NT2/D1 (cell line): Measurements from ENCODE around the gene RBM39.
"Not testable (repeated sequence)": the region's sequence is repeated elsewhere in the genome, so short reads cannot be mapped to it uniquely, and the experiment has no call there.

Source experiments
- DNase-seq: peaks from one replicate; pipeline ENCODE4 v3.0.0-alpha.2; 2011; ENCODE audit warnings: low read depth, low spot score
- H3K27me3 ChIP-seq: 2 replicates; pipeline ENCODE4 v1.6.0; 2011; ENCODE audit warnings: mild to moderate bottlenecking; ENCODE audit not compliant: insufficient read length, insufficient read depth
- H3K36me3 ChIP-seq: 2 replicates; pipeline ENCODE4 v1.6.1; 2011; ENCODE audit warnings: mild to moderate bottlenecking, low read length, mixed read lengths; ENCODE audit not compliant: insufficient read depth, insufficient read length
- H3K4me1 ChIP-seq: 2 replicates; pipeline ENCODE4 v1.5.1; 2011; ENCODE audit not compliant: insufficient read depth, insufficient read length
- H3K4me3 ChIP-seq: 2 replicates; pipeline ENCODE4 v1.5.1; 2011; ENCODE audit warnings: low read depth; ENCODE audit not compliant: insufficient read length
- H3K9ac ChIP-seq: 2 replicates; pipeline ENCODE4 v1.6.0; 2011; ENCODE audit warnings: low read depth; ENCODE audit not compliant: insufficient read length
- H3K9me3 ChIP-seq: 2 replicates; pipeline ENCODE4 v1.5.1; 2011; ENCODE audit warnings: mild to moderate bottlenecking, low read length; ENCODE audit not compliant: insufficient read depth
- SUZ12 ChIP-seq: IDR thresholded peaks from 2 replicates; pipeline ENCODE4 v1.6.1; 2011; ENCODE audit not compliant: insufficient read length, insufficient read depth; ENCODE audit errors: extremely low read depth
- YY1 ChIP-seq: IDR thresholded peaks from 2 replicates; pipeline ENCODE4 v1.6.1; 2011; ENCODE audit not compliant: insufficient read length, insufficient read depth
- ZNF274 ChIP-seq: IDR thresholded peaks from 2 replicates; pipeline ENCODE4 v1.6.1; 2011; ENCODE audit warnings: mild to moderate bottlenecking, low read depth, low read length

RBM39 gene

DNA sequence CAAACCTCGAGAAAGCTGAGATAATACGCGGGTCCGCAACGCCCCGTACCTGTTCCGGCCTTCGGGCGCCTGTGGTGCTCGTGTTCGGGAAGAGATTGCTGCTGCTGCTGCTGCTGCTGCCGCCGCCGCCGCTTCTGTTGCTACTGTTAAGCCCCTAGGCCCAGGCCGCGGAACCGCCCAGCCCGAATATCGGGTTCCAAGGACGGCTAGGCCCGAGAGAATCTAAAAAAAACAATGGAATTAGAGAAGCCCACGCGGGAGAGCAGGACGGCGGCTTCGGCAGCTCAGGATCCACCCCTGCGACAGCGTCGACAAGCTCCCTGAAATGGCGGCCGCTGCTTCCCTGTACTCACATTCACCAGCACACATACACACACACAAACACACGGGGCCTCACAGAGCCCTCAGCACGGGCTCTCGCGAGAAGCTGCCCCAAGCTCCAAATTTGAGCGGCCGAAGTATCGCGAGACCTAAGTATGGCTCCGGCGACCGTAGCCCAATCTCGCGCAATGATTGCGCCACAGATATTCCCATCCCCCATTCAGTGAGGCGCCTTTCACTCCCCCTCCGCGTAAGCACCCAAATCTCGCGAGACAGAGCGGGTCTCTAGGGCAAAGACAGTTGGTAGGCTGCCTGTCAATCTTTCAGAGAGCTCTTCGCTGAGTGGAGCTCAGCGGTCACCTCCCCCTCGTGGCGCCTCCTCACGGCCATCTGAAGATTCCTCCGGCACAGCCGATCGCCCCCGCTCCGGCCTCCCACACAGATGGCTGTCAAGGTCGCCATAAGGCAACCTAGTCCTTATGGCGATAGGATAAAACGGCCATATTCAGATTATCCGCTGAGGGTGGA, at the start of gene RBM39:
Gene RBM39 (minus strand): TSS at position 369 of the 849 bp plus-strand sequence. CDS start 1,386 bp downstream, outside the sequence.
- Histone ChIP-seq H3K9me3 (no peaks in the 10 kb centered on the region), H3K27me3 (no peaks in the 10 kb centered on the region), H3K9ac (peak within 1 kb of the TSS; percentile 99), H3K4me3 (peak within 1 kb of the TSS; percentile 92), H3K4me1 (no peaks in the 10 kb centered on the region), H3K36me3 (peaks cover 40% of the 10 kb centered on the region)
- TF ChIP-seq ZNF274, result no peak
- TF ChIP-seq YY1, result peak; percentile 84
- DNase-seq, result peak; percentile 100

DNA sequence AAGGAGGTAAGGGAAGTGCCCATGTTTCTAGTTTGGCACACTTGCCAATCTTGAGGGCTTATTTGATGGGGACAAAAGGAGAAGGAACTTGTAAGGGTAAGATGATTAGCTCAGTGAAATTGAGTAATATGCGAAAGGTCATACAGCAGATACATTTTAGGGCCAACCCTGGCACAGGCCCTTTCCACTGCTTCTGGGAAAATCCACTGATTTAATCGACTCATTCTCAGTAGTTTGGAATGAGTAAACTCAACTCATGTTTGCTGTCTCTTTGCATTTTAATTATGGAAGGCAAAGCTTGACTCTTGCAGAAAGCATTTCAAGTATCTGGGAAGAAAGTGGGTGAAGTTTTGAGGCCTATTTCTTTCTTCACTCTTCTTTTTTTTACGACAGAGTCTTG, 49.8 kb upstream of the RBM39 start:
- no peak overlapping the region for H3K9ac ChIP-seq
- H3K4me1 ChIP-seq, result peaks cover 4% of the 10 kb centered on the region
- no peak overlapping the region for H3K4me3 ChIP-seq
- H3K27me3 ChIP-seq, result no peaks in the 10 kb centered on the region
- H3K9me3 ChIP-seq, result no peaks in the 10 kb centered on the region
- H3K36me3 ChIP-seq, result peaks cover 13% of the 10 kb centered on the region
- no peak for DNase-seq
- no peak for TF ChIP-seq ZNF274
- TF ChIP-seq SUZ12, result no peak
- TF ChIP-seq YY1, result no peak

DNA sequence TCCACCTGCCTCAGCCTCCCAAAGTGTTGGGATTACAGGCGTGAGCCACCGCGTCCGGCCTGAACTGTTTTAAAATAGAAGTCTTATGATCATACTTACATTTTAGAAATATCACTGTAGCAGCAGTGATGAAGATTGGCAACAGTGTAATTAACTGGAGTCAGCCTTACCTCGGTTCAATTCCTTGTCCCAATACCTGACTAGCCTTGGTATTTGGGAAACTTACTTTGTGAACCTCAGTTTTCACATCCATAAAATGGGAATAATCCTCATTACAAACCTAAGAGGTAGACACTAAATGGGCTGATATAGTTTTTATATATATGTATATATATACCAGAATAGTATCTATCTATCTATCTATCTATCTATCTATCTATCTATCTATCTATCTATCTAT, 49.0 kb upstream of the RBM39 start:
- no peak for DNase-seq
- Histone ChIP-seq H3K36me3 (peaks cover 13% of the 10 kb centered on the region), H3K27me3 (no peaks in the 10 kb centered on the region), H3K9ac (no peak overlapping the region), H3K4me1 (peaks cover 4% of the 10 kb centered on the region), H3K9me3 (no peaks in the 10 kb centered on the region), H3K4me3 (no peak overlapping the region)
- no peak for TF ChIP-seq YY1
- TF ChIP-seq SUZ12, result no peak
- no peak for TF ChIP-seq ZNF274

DNA sequence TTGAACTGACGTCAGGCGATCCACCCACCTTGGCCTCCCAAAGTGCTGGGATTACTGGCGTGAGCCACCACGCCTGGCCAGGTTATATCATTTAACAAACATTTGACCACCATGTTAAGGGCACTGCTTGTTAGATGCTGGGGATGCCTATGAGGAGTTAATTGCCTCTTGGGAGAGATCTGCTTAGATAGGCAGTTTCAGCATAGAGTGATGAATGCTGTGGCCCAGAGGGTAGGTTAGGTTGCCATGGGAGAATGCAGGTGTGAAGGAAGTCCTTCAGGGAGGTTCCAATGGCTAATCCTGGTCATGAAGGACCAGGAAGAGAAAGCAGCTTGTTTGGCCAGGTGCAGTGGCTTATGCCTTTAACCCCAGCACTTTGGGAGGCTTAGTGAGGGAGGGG, 46.7 kb upstream of the RBM39 start:
- DNase-seq, result no peak
- H3K9me3 ChIP-seq, result no peaks in the 10 kb centered on the region
- TF ChIP-seq SUZ12 (no peak), YY1 (no peak), ZNF274 (no peak)

GRCh38 chr20:35785541-35785940, 43.5 kb upstream of the RBM39 start:
- not testable (repeated sequence) for DNase-seq, H3K4me3 ChIP-seq, H3K4me1 ChIP-seq, H3K9me3 ChIP-seq, H3K9ac ChIP-seq, H3K27me3 ChIP-seq
- H3K36me3 ChIP-seq, result peaks cover 31% of the 10 kb centered on the region

More for the DNA sequence above, 46.7 kb upstream of the RBM39 start:
- Histone ChIP-seq H3K36me3 (peaks cover 23% of the 10 kb centered on the region), H3K9ac (no peak overlapping the region), H3K4me1 (peaks cover 4% of the 10 kb centered on the region), H3K4me3 (no peak overlapping the region), H3K27me3 (no peaks in the 10 kb centered on the region)

DNA sequence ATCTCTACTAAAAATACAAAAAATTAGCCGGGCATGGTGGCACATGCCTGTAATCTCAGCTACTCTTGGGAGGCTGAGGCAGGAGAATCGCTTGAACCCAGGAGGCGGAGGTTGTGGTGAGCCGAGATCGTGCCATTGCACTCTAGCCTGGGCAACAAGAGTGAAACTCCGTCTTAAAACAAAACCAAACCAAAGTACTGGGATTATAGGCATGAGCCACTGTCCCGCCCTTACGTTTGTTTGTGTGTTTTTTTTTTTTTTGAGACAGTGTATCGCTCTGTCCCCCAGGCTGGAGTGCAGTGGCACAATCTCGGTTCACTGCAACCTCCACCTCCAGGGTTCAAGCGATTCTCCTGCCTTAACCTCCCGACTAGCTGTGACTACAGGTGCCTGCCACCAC, 41.8 kb upstream of the RBM39 start:
- peaks cover 33% of the 10 kb centered on the region for H3K36me3 ChIP-seq
- H3K4me3 ChIP-seq, DNase-seq, H3K9ac ChIP-seq, H3K4me1 ChIP-seq, H3K27me3 ChIP-seq, H3K9me3 ChIP-seq: not testable (repeated sequence)

DNA sequence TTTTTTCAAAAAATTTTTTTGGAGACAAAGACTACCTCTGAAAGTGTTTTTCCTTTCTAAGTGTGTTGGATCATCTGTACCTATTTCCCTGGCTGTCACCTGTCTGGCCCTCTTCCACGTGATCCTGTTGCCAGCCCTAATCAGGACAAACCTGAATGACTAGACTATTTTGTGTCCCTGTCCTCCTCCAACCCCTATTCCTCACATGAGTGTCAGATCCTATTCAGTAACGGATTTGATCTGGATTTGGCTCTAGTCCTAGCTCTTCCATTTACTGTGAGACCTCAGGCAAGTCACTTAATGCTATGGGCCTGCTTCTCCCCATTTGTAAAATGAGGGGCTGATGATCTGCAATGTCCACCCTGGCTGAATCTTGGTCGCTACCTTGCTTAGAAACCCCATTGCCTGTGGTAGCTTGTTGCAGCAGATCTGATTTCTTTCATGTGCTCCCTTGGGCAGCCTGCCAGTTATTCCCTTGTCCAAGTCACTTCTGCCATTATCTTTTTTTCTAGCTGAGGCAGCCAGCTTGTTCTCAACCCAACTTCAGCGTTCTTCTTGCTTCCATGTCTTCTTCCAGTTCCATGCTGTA, 34.5 kb upstream of the RBM39 start:
- Histone ChIP-seq H3K4me3 (no peak overlapping the region), H3K4me1 (peaks cover 6% of the 10 kb centered on the region), H3K9me3 (peaks cover under 1% of the 10 kb centered on the region; the same call in 1 of the 2 replicates), H3K9ac (no peak overlapping the region), H3K27me3 (peaks cover under 1% of the 10 kb centered on the region), H3K36me3 (peaks cover 45% of the 10 kb centered on the region)
- DNase-seq, result no peak
- TF ChIP-seq SUZ12, result no peak
- no peak for TF ChIP-seq ZNF274
- TF ChIP-seq YY1, result no peak
